VCaP (cell line): ENCODE data around the gene OVOL3.

Source experiments
- H3K27ac ChIP-seq: fragments of 450-650 bp; 2 replicates; pipeline ENCODE4 v1.5.1; 2017
- TF ChIP-seq, protein P1 (sequence below): fragments of 450-650 bp; conservative IDR thresholded peaks from 2 replicates; pipeline ENCODE4 v1.5.1; 2017; ENCODE audit warnings: mild to moderate bottlenecking, moderate library complexity

OVOL3 gene

GRCh38 chr19:36112678-36113077 lies 1.7 kb downstream of the OVOL3 start:
- peak overlapping the region; percentile 95 for H3K27ac ChIP-seq
- TF ChIP-seq, protein P1, sequence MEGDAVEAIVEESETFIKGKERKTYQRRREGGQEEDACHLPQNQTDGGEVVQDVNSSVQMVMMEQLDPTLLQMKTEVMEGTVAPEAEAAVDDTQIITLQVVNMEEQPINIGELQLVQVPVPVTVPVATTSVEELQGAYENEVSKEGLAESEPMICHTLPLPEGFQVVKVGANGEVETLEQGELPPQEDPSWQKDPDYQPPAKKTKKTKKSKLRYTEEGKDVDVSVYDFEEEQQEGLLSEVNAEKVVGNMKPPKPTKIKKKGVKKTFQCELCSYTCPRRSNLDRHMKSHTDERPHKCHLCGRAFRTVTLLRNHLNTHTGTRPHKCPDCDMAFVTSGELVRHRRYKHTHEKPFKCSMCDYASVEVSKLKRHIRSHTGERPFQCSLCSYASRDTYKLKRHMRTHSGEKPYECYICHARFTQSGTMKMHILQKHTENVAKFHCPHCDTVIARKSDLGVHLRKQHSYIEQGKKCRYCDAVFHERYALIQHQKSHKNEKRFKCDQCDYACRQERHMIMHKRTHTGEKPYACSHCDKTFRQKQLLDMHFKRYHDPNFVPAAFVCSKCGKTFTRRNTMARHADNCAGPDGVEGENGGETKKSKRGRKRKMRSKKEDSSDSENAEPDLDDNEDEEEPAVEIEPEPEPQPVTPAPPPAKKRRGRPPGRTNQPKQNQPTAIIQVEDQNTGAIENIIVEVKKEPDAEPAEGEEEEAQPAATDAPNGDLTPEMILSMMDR: no peak

DNA sequence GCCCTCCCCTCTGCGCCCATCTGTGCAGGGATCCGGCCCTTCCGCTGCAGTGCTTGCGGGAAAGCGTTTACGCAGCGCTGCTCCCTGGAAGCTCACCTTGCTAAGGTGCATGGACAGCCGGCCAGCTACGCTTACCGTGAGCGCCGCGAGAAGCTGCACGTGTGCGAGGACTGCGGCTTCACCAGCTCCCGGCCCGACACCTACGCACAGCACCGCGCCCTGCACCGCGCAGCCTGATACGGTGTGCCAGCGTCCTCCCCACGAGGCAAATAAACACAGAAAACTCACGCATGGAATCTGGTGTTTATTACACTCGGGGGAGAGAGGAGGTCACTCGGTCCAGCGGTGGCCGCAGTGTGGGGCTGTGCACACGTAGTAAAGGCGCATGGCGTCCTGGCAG lies 2.5 kb downstream of the OVOL3 start:
- TF ChIP-seq, protein P1: no peak
- H3K27ac ChIP-seq: peak overlapping the region; percentile 95

GRCh38 chr19:36113894-36114720 lies 3.2 kb downstream of the OVOL3 start:
- H3K27ac ChIP-seq: peak overlapping the region; percentile 95
- TF ChIP-seq, protein P1: peak; percentile 68

DNA sequence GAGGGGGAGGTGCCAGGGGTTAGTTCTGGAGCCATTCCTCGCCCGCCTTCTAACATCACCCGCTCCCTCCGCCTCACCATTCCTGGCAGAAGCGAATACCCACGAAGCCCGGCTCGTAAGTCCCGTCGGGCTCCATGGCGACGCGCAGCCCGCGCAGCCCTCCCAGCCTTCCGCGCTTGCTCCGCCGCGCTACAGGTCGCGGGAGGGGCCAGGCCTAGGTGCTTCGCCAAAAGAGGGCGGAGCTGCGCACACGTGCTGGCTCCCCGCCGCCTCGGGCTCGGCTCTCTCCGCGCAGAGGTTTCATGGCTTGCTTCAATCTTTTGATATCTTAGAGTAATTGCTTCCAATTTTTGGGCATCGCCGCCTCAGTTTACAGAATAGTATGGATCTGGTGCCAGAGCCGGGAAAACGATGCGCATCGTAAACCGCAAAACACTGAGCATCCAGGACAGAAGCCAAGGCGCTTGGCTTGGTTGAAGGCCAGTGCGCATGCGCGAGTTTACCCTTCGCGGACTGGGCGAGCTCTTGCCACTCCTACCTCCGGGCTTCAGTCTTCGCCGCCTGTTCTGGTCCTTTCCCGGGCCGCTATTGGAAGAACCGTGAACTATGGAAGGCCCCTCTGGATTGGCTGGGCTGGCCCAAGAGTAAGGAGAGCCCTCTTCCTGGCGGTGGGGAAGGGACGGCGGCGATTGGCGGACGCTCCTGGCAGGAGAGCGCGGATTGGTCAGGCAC lies 3.9 kb downstream of the OVOL3 start, which contains the start of gene POLR2I:
Gene POLR2I (minus strand): TSS at position 155 of the 732 bp plus-strand sequence. CDS start 19 bp downstream, at position 136.
- H3K27ac ChIP-seq: peak within 1 kb of the TSS; percentile 95
- TF ChIP-seq, protein P1: no peak

DNA sequence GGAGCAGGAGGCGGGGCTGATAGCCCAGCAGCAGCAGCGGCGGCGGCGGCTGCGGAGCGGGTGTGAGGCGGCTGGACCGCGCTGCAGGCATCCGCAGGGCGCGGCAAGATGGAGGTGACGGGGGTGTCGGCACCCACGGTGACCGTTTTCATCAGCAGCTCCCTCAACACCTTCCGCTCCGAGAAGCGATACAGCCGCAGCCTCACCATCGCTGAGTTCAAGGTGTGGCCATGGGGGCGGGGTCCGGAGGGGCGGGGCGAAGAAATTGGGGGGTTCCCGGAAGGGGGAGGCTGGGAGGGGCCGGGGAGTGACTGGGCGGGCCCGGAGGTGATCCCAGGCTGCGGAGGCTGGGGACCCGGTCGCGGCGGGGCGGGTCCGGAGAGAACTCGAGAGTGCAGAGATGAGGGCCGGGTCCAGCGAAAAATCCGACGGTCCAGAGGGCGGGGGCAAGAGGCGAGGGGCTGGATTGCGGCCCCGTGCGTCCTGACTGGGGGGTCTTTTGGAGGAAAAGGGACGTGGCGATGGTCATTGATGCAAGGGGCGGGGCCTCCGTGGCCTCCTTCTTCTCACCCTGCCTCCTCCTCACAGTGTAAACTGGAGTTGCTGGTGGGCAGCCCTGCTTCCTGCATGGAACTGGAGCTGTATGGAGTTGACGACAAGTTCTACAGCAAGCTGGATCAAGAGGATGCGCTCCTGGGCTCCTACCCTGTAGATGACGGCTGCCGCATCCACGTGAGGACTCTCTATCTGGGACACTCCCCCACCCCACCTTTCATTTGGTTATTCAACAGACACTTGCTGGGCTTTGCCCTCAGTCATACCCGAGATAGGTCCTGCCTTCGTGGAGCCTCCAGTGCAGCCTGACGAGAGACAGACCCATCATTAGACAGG lies 4.8 kb downstream of the OVOL3 start, which contains the start of gene TBCB:
Gene TBCB (plus strand): TSS at position 16 of the 891 bp plus-strand sequence. CDS start 93 bp downstream, at position 109.
- H3K27ac ChIP-seq: peak within 1 kb of the TSS; percentile 95
- TF ChIP-seq, protein P1: no peak

- TF ChIP-seq, protein P1: no peak
- peak overlapping the region; percentile 95 for H3K27ac ChIP-seq
Observed at GRCh38 chr19:36116344-36116637, 5.3 kb downstream of the OVOL3 start.
